GM12878 (cell line): ENCODE results near the gene CDX1. TPM values are rescaled to one million over a fixed set of nuclear protein-coding genes. Genes with fewer than 3 reads are reported as not detected.

Experiments
- ATAC-seq: fragments of 200-7000 bp; cut with Tn5 transposase; 3 replicates; pipeline ENCODE4 v1.9.1; 2020; ENCODE audit warnings: mild to moderate bottlenecking, moderate library complexity
- BruUV-seq: library from RNA; stranded (reverse); fragments of 400-500 nt; replicated peaks from 2 replicates; lab custom pipeline; 2021; lab: Mats Ljungman, UMichigan
- CTCF ChIA-PET: fragments of 300-600 bp; sonication (Branson Sonifier 250); formaldehyde crosslinking; extraction: SDS; loops from one replicate; lab custom pipeline; 2021; ENCODE audit warnings: inconsistent platforms; lab: Yijun Ruan, JAX
- POLR2A ChIA-PET: fragments of 350-600 bp; formaldehyde crosslinking; extraction: SDS; loops from one replicate; lab custom pipeline; 2021; ENCODE audit warnings: inconsistent platforms; lab: Charles Lee
- RAD21 ChIA-PET: fragments of 300-600 bp; sonication (Branson Sonifier 250); formaldehyde crosslinking; loops from one replicate; lab custom pipeline; 2023; ENCODE audit warnings: antibody characterized with exemption; ENCODE audit not compliant: unreplicated experiment; lab: Charles Lee
- SMC1A ChIA-PET: fragments of 300-600 bp; sonication (Branson Sonifier 250); formaldehyde crosslinking; loops from one replicate; lab custom pipeline; 2023; ENCODE audit not compliant: unreplicated experiment, uncharacterized antibody; lab: Charles Lee
- DNase-seq: peaks from one replicate; pipeline ENCODE4 v3.0.0-alpha.2; 2011; ENCODE audit warnings: low read depth, low spot score
- FAIRE-seq: peaks from 3 replicates; lab custom pipeline; 2011; peaks lifted over from hg19 to GRCh38; lab: Jason Lieb, UNC
- H2AFZ ChIP-seq: 2 replicates; pipeline ENCODE4 v1.6.0; 2011; ENCODE audit warnings: low read depth, low read length, control low read depth; ENCODE audit not compliant: control insufficient read depth
- H3K27ac ChIP-seq: 2 replicates; pipeline ENCODE4 v1.5.1; 2011; ENCODE audit warnings: control low read depth; ENCODE audit not compliant: control insufficient read depth, insufficient read depth
- H3K27me3 ChIP-seq, 2 experiments: replicated peaks in 1 of 2; 2 replicates each; pipeline versions ENCODE4 v1.6.0 to v1.6.1; 2011; ENCODE audit warnings: low read length in 1 of 2; ENCODE audit not compliant: control insufficient read depth in 2 of 2, insufficient read depth in 2 of 2
- H3K36me3 ChIP-seq, 2 experiments: 2 replicates each; pipeline ENCODE4 v1.5.1; 2011; ENCODE audit warnings: low read length in 1 of 2; ENCODE audit not compliant: control insufficient read depth in 2 of 2, insufficient read depth in 2 of 2
- H3K4me1 ChIP-seq: 2 replicates; pipeline ENCODE4 v1.6.1; 2011; ENCODE audit warnings: mild to moderate bottlenecking, low read length, moderate library complexity, mixed read lengths; ENCODE audit not compliant: control insufficient read depth, insufficient read depth
- H3K4me2 ChIP-seq: 2 replicates; pipeline ENCODE4 v1.6.0; 2011; ENCODE audit warnings: control low read depth; ENCODE audit not compliant: control insufficient read depth, insufficient read depth
- H3K4me3 ChIP-seq: fragments of 200-600 bp; sonication (generic); 2 replicates; pipeline ENCODE4 v1.5.1; 2016
- H3K79me2 ChIP-seq: 2 replicates; pipeline ENCODE4 v1.6.0; 2011; ENCODE audit warnings: low read length; ENCODE audit not compliant: control insufficient read depth, insufficient read depth
- H3K9ac ChIP-seq: 2 replicates; pipeline ENCODE4 v1.8.0; 2011; ENCODE audit warnings: low read length, control low read depth, mixed read lengths; ENCODE audit not compliant: control insufficient read depth, insufficient read depth
- H3K9me3 ChIP-seq: replicated peaks from 3 replicates; pipeline ENCODE4 v1.5.1; 2011; ENCODE audit warnings: mild to moderate bottlenecking, low read length; ENCODE audit not compliant: control insufficient read depth, insufficient read depth
- H4K20me1 ChIP-seq: 2 replicates; pipeline ENCODE4 v1.6.0; 2011; ENCODE audit not compliant: control insufficient read depth, insufficient read depth
- ATF7 ChIP-seq: fragments of 450-650 bp; IDR thresholded peaks from 2 replicates; pipeline ENCODE4 v1.6.1; 2016; ENCODE audit warnings: low read depth, mild to moderate bottlenecking
- BMI1 ChIP-seq: fragments of 450-650 bp; IDR thresholded peaks from 2 replicates; pipeline ENCODE4 v1.6.1; 2016; ENCODE audit warnings: mild to moderate bottlenecking, moderate library complexity, borderline replicate concordance
- GABPA ChIP-seq: IDR thresholded peaks from 2 replicates; pipeline ENCODE4 v1.6.1; 2014; ENCODE audit warnings: antibody characterized with exemption, low read depth, mild to moderate bottlenecking, inconsistent platforms
- IRF4 ChIP-seq: IDR thresholded peaks from 2 replicates; pipeline ENCODE4 v1.6.1; 2011; ENCODE audit warnings: low read depth, low read length
- LARP7 ChIP-seq: fragments of 450-650 bp; IDR thresholded peaks from 2 replicates; pipeline ENCODE4 v1.6.1; 2017; ENCODE audit warnings: mild to moderate bottlenecking
- MAX ChIP-seq: IDR thresholded peaks from 2 replicates; pipeline ENCODE4 v1.6.1; 2012; ENCODE audit warnings: low read depth, low read length, improper control_type of control experiment
- NFIC ChIP-seq: IDR thresholded peaks from 2 replicates; pipeline ENCODE4 v1.6.1; 2012; ENCODE audit warnings: low read depth, mild to moderate bottlenecking, inconsistent platforms, low read length, moderate library complexity
- NKRF ChIP-seq: fragments of 450-650 bp; conservative IDR thresholded peaks from 2 replicates; pipeline ENCODE4 v1.6.1; 2017; ENCODE audit warnings: mild to moderate bottlenecking, moderate library complexity
- POLR2AphosphoS2 ChIP-seq: IDR thresholded peaks from 2 replicates; pipeline ENCODE4 v1.6.1; 2011; ENCODE audit warnings: low read depth, mild to moderate bottlenecking, low read length, improper control_type of control experiment, moderate library complexity
- SREBF1 ChIP-seq: IDR thresholded peaks from 2 replicates; pipeline ENCODE4 v1.6.1; 2012; ENCODE audit warnings: mild to moderate bottlenecking, low read length
- ZBED1 ChIP-seq: IDR thresholded peaks from 2 replicates; pipeline ENCODE4 v1.6.1; 2016; ENCODE audit warnings: borderline replicate concordance
- ZNF687 ChIP-seq: fragments of 450-650 bp; IDR thresholded peaks from 2 replicates; pipeline ENCODE4 v1.6.1; 2017; ENCODE audit warnings: mild to moderate bottlenecking, moderate library complexity
- WGBS: methylation state at CpG from one replicate; pipeline ENCODE4 v1.1.6; 2016; ENCODE audit warnings: low lambda C conversion rate; ENCODE audit not compliant: insufficient replicate concordance, insufficient coverage; ENCODE audit errors: missing lambda C conversion rate; 5-methylcytosine and 5-hydroxymethylcytosine counted together
- in situ Hi-C: fragments of 300-500 bp; cut with MboI; formaldehyde crosslinking; loops from 9 replicates; pipeline ENCODE4 v1.14.3; 2018; ENCODE audit warnings: mixed read lengths
- intact Hi-C: fragments of 100-400 bp; cut with micrococcal nuclease; formaldehyde crosslinking; loops from one replicate; pipeline ENCODE4 v1.14.2; 2022; ENCODE audit not compliant: unreplicated experiment
- polyA plus RNA-seq, 11 experiments: library from polyadenylated mRNA; depleted of rRNA in 4 of 11; unstranded in 6 of 11; stranded (reverse) in 5 of 11; fragments of >200 nt; fragmentation: Nextera tagmentation in 4 of 11; fragmentation: Illumina TruSeq in 1 of 11; extraction: Ambion mirVana in 4 of 11; extraction: Trizol in 1 of 11; gene quantifications; 1 replicate in 1 of 11; 2 replicates in 10 of 11; pipeline versions ENCODE4 v1.2.1 to v1.2.3, GENCODE V29; 2011 to 2016; ENCODE audit warnings: inconsistent platforms in 2 of 11, missing spikeins in 2 of 11, low read depth in 1 of 11
- total RNA-seq, 4 experiments: library from RNA; depleted of rRNA in 3 of 4; stranded (reverse); fragments of >200 nt in 3 of 4; fragmentation: Illumina TruSeq in 1 of 4; extraction: Trizol in 1 of 4; gene quantifications; 2 replicates each; pipeline versions ENCODE4 v1.2.1 to v1.2.3, GENCODE V29; 2013 to 2021

CDX1 gene
- total and polyA plus RNA-seq, 10 of the 15 experiments (the other 5 are each of a cell fraction or from before 2014, with no cell fraction given): not detected

- Histone ChIP-seq H2AFZ (no peak overlapping the region), H3K9me3 (no peaks in the 10 kb centered on the region), H3K4me2 (no peak overlapping the region), H4K20me1 (no peaks in the 10 kb centered on the region), H3K4me1 (no peaks in the 10 kb centered on the region), H3K27ac (no peak overlapping the region), H3K79me2 (no peaks in the 10 kb centered on the region), H3K36me3 (no peaks in the 10 kb centered on the region), H3K4me3 (no peak overlapping the region), H3K27me3 (no peaks in the 10 kb centered on the region), H3K9ac (no peak overlapping the region)
- ChIA-PET POLR2A (interaction anchor here (1.2 kb wide), 1 partner anchor 9 kb away, joined by 3 read pairs; no protein-coding TSS in a partner anchor), CTCF (interaction anchor here (1.0 to 1.5 kb wide), 5 partner anchors 9 to 19 kb away, joined by 3 to 4 read pairs (median 3); partner anchors contain the start of gene PDGFRB), RAD21 (interaction anchor here (0.6 to 1.1 kb wide), 3 partner anchors 21 to 56 kb away, joined by 3 read pairs; no protein-coding TSS in a partner anchor), SMC1A (interaction anchor here (1.6 kb wide), 1 partner anchor 15 kb away, joined by 3 read pairs; no protein-coding TSS in a partner anchor)
- DNase-seq: no peak
- in situ Hi-C loops: no loop called here
- intact Hi-C loops: no loop called here
- no TSS peak for BruUV-seq
- no peak for ATAC-seq
- WGBS: 34% methylated on average over 6 of the region's 6 CpGs
- no peak for TF ChIP-seq ATF7
- no peak for FAIRE-seq
These were observed 27.2 kb upstream of the CDX1 start for GRCh38 chr5:150139334-150139733.

GRCh38 chr5:150140830-150141229 is 25.7 kb upstream of the CDX1 start:
- POLR2A ChIA-PET: no interaction called here
- in situ Hi-C loops (no loop called here), intact Hi-C loops (no loop called here)
- Histone ChIP-seq H3K4me1 (no peaks in the 10 kb centered on the region), H2AFZ (no peak overlapping the region), H3K9me3 (no peaks in the 10 kb centered on the region), H3K9ac (no peak overlapping the region), H3K27ac (no peak overlapping the region), H3K27me3 (no peaks in the 10 kb centered on the region), H3K36me3 (no peaks in the 10 kb centered on the region), H4K20me1 (no peaks in the 10 kb centered on the region), H3K79me2 (no peaks in the 10 kb centered on the region), H3K4me2 (no peak overlapping the region), H3K4me3 (no peak overlapping the region)
- CTCF ChIA-PET: interaction anchor here (1.3 to 1.5 kb wide), 2 partner anchors 12 to 14 kb away, joined by 3 to 4 read pairs; no protein-coding TSS in a partner anchor
- FAIRE-seq (no peak), ATAC-seq (no peak), DNase-seq (no peak)
- no TSS peak for BruUV-seq
- SMC1A ChIA-PET: no interaction called here
- RAD21 ChIA-PET: no interaction called here
- 43% methylated on average over 11 of the region's 11 CpGs for WGBS
- TF ChIP-seq LARP7 (no peak), SREBF1 (no peak), ZNF687 (no peak), MAX (no peak), NKRF (no peak), ZBED1 (no peak), NFIC (no peak), POLR2AphosphoS2 (no peak), IRF4 (no peak), GABPA (no peak), BMI1 (no peak)
